Measurements from ENCODE around the gene TRABD2A.

The TRABD2A gene

GRCh38 chr2:84850471-84850870 lies 30.4 kb downstream of the TRABD2A start:
- DNase-seq (ENCODE audit: low read depth in 2 of 2): no peak

GRCh38 chr2:84849271-84849952 lies 31.5 kb downstream of the TRABD2A start:
- no peak for DNase-seq (ENCODE audit: low read depth in 2 of 2)

GRCh38 chr2:84847326-84848050 lies 33.4 kb downstream of the TRABD2A start:
- DNase-seq (ENCODE audit: low read depth in 2 of 2): no peak

- DNase-seq (ENCODE audit: low read depth in 2 of 2): no peak
Measured at GRCh38 chr2:84846741-84847142, 34.1 kb downstream of the TRABD2A start.

GRCh38 chr2:84846041-84846663 lies 34.7 kb downstream of the TRABD2A start:
- DNase-seq (ENCODE audit: low read depth in 2 of 2): no peak

- no peak for DNase-seq (ENCODE audit: low read depth in 2 of 2)
Measured at GRCh38 chr2:84844141-84844540, 36.7 kb downstream of the TRABD2A start.

- no peak for DNase-seq (ENCODE audit: low read depth in 2 of 2)
Measured at GRCh38 chr2:84841577-84841976, 39.3 kb downstream of the TRABD2A start.

- DNase-seq (ENCODE audit: low read depth in 2 of 2): no peak
Measured at GRCh38 chr2:84840306-84840705, 40.6 kb downstream of the TRABD2A start.

- no peak for DNase-seq (ENCODE audit: low read depth in 2 of 2)
Measured at GRCh38 chr2:84839851-84840250, 41.0 kb downstream of the TRABD2A start.

GRCh38 chr2:84838434-84839145 lies 42.3 kb downstream of the TRABD2A start:
- DNase-seq (ENCODE audit: low read depth in 2 of 2): no peak

- no peak for DNase-seq (ENCODE audit: low read depth in 2 of 2)
Measured at GRCh38 chr2:84836215-84836614, 44.7 kb downstream of the TRABD2A start.

- DNase-seq (ENCODE audit: low read depth in 2 of 2): no peak
Measured at GRCh38 chr2:84833481-84834150, 47.3 kb downstream of the TRABD2A start.

- no peak for DNase-seq (ENCODE audit: low read depth in 2 of 2)
Measured at GRCh38 chr2:84832772-84833461, 48.0 kb downstream of the TRABD2A start.

- no peak for DNase-seq (ENCODE audit: low read depth in 2 of 2)
Measured at GRCh38 chr2:84830758-84831500, 50.0 kb downstream of the TRABD2A start.

GRCh38 chr2:84830095-84830494 lies 50.8 kb downstream of the TRABD2A start:
- no peak for DNase-seq (ENCODE audit: low read depth in 2 of 2)

- DNase-seq (ENCODE audit: low read depth in 2 of 2): no peak
Measured at GRCh38 chr2:84829693-84830092, 51.2 kb downstream of the TRABD2A start.

- DNase-seq (ENCODE audit: low read depth in 2 of 2): no peak
Measured at GRCh38 chr2:84827978-84828575, 52.8 kb downstream of the TRABD2A start.

GRCh38 chr2:84823788-84824187 lies 57.1 kb downstream of the TRABD2A start:
- DNase-seq (ENCODE audit: low read depth in 2 of 2): no peak

- DNase-seq (ENCODE audit: low read depth in 2 of 2): no peak
Measured at GRCh38 chr2:84823229-84823628, 57.7 kb downstream of the TRABD2A start.

GRCh38 chr2:84821806-84822205 lies 59.1 kb downstream of the TRABD2A start:
- no peak for DNase-seq (ENCODE audit: low read depth in 2 of 2)

Data from stimulated activated CD8-positive, alpha-beta memory T cell treated with anti-CD3 and anti-CD28 coated beads, Interleukin-2, amount 100 ng/mL, for 1 hour (primary cell).